ENCODE results near the gene CENPV. TPM values are rescaled to one million over a fixed set of nuclear protein-coding genes. Genes with fewer than 3 reads are reported as not detected.

The CENPV gene
- 98.9 TPM for total RNA-seq

DNA sequence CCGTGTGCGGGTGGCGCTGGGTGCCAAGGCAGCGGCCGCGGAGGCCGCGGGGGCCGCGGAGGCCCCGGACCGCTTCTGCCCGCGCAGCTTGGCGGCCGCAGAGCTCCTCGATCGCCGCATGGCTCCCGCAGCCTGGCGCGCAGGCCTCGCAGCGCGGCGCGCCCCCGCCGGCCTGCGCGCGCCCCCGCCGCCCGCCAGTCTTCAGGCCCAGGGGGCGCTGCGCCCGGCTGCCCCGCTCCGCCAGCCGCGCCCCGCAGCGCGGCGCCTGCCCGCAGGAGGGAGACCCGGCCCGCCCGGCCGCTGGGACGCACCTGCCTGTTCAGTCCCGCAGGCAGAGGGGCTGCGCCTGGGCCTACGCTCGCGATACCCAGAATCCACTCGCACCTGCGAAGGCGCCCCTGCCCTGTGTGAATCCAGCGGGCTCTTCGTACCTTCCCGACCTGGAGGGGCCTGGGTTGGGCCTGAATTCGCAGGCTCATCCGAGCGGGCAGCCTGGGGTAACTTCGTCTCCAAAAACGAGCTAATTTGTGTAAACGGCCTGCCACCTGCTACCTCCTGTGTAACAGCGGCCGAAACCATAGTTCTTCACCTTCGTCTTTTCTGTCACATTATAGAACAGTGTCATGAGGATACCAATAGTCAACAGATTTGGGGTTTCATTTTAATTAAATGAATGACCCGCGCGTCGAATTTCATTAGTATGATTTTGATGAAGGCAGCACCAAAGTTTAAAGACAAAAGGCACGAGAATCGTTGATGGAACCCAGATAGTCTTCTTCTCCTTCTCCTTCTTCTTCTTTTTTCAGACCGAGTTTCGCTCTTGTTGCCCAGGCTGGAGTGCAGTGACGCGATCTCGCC is at the start of gene CENPV:
TSS of gene CENPV (minus strand) at position 153 of the 858 bp plus-strand sequence. CDS start at position 120, 33 bp downstream.

GRCh38 chr17:16380640-16381495 is 27.6 kb upstream of the CENPV start, which contains the start of gene UBB:
UBB (plus strand) TSS chr17:16381091; CDS start chr17:16381908, 817 bp downstream.

Other genes starting within 250 kb of the CENPV start
- 205 TPM for gene NCOR1, start 137.9 kb downstream of the CENPV start, total RNA-seq
- 59.5 TPM for gene PIGL, start 136.3 kb downstream of the CENPV start, total RNA-seq
- gene UBB, start 27.6 kb upstream of the CENPV start, total RNA-seq, result 847 TPM
- 1.3 TPM for gene TRPV2, start 62.1 kb upstream of the CENPV start, total RNA-seq
- 7.5 TPM for gene LRRC75A, start 138.7 kb upstream of the CENPV start, total RNA-seq
- 32.6 TPM for gene ZNF287, start 215.7 kb upstream of the CENPV start, total RNA-seq